Smooth muscle cell (in vitro differentiated cells): Measurements from ENCODE around the gene ARPC2. TPM values are rescaled to one million over a fixed set of nuclear protein-coding genes. Genes with fewer than 3 reads are reported as not detected.

ENCODE experiments used
- DNase-seq: peaks from one replicate; lab custom pipeline; 2025; ENCODE audit not compliant: unreplicated experiment; lab: John Stamatoyannopoulos, UW
- H2AFZ ChIP-seq: fragments of 200-600 bp; sonication (generic); 2 replicates; pipeline ENCODE4 v1.6.0; 2016; ENCODE audit warnings: antibody characterized with exemption, low read depth, mild to moderate bottlenecking
- H3F3A ChIP-seq: fragments of 200-600 bp; sonication (generic); 2 replicates; pipeline ENCODE4 v1.6.0; 2017; ENCODE audit warnings: antibody characterized with exemption, low read depth
- H3K27ac ChIP-seq: fragments of 200-600 bp; sonication (generic); 2 replicates; pipeline ENCODE4 v1.5.1; 2016; ENCODE audit warnings: low read depth, mild to moderate bottlenecking
- H3K27me3 ChIP-seq: fragments of 200-600 bp; sonication (generic); 2 replicates; pipeline ENCODE4 v1.6.1; 2016; ENCODE audit warnings: low read depth, mild to moderate bottlenecking
- H3K36me3 ChIP-seq: fragments of 200-600 bp; sonication (generic); 2 replicates; pipeline ENCODE4 v1.5.1; 2016; ENCODE audit warnings: low read depth
- H3K4me1 ChIP-seq: fragments of 200-600 bp; sonication (generic); 2 replicates; pipeline ENCODE4 v1.5.1; 2016; ENCODE audit warnings: low read depth
- H3K4me2 ChIP-seq: fragments of 200-600 bp; sonication (generic); 2 replicates; pipeline ENCODE4 v1.6.0; 2016; ENCODE audit warnings: mild to moderate bottlenecking
- H3K4me3 ChIP-seq: fragments of 200-600 bp; sonication (generic); 2 replicates; pipeline ENCODE4 v1.5.1; 2016; ENCODE audit warnings: mild to moderate bottlenecking
- H3K79me2 ChIP-seq: fragments of 200-600 bp; sonication (generic); 2 replicates; pipeline ENCODE4 v1.6.0; 2016; ENCODE audit warnings: low read depth, mild to moderate bottlenecking
- H3K9ac ChIP-seq: fragments of 200-600 bp; sonication (generic); 2 replicates; pipeline ENCODE4 v1.6.0; 2016; ENCODE audit warnings: low read depth
- H3K9me3 ChIP-seq: fragments of 200-600 bp; sonication (generic); replicated peaks from 2 replicates; pipeline ENCODE4 v1.5.1; 2016; ENCODE audit warnings: low read depth
- H4K20me1 ChIP-seq: fragments of 200-600 bp; sonication (generic); 2 replicates; pipeline ENCODE4 v1.6.0; 2016; ENCODE audit warnings: low read depth
- CTCF ChIP-seq: fragments of 200-600 bp; sonication (generic); IDR thresholded peaks from 2 replicates; pipeline ENCODE4 v1.5.1; 2017; ENCODE audit warnings: borderline replicate concordance, mild to moderate bottlenecking, antibody characterized with exemption; ENCODE audit not compliant: insufficient read depth, poor library complexity, severe bottlenecking
- WGBS: methylation state at CpG from one replicate; pipeline ENCODE4 v1.1.7; 2016; ENCODE audit warnings: low lambda C conversion rate; 5-methylcytosine and 5-hydroxymethylcytosine counted together
- polyA plus RNA-seq: library from polyadenylated mRNA; unstranded; fragments of >200 nt; fragmentation: Nextera tagmentation; extraction: Ambion mirVana; gene quantifications from 2 replicates; pipeline ENCODE4 v1.2.1, GENCODE V29; 2016
- total RNA-seq: library from RNA; depleted of rRNA; stranded (reverse); fragments of >200 nt; gene quantifications from 2 replicates; pipeline ENCODE4 v1.2.3, GENCODE V29; 2014

Gene ARPC2
- total and polyA plus RNA-seq, 2 experiments from 2014 or later: 653 to 858 TPM

- peaks cover 14% of the 10 kb centered on the region for H4K20me1 ChIP-seq
- peaks cover 30% of the 10 kb centered on the region for H3F3A ChIP-seq
- H3K4me3 ChIP-seq: no peak overlapping the region
- no peaks in the 10 kb centered on the region for H3K9me3 ChIP-seq
- no peak overlapping the region for H2AFZ ChIP-seq
- peak overlapping the region; percentile 100 for H3K27ac ChIP-seq
- peak overlapping the region; percentile 80 for H3K4me2 ChIP-seq
- peak overlapping the region; percentile 96 for H3K9ac ChIP-seq
- peak; percentile 21 for DNase-seq
- H3K27me3 ChIP-seq: no peaks in the 10 kb centered on the region
- H3K79me2 ChIP-seq: peaks cover 66% of the 10 kb centered on the region
- H3K4me1 ChIP-seq: peaks cover 22% of the 10 kb centered on the region
- no peaks in the 10 kb centered on the region for H3K36me3 ChIP-seq
- 35% methylated on average over 16 of the region's 17 CpGs for WGBS
- TF ChIP-seq CTCF: no peak
Observed at GRCh38 chr2:218282173-218282991, 65.4 kb downstream of the ARPC2 start.

- H2AFZ ChIP-seq: no peak overlapping the region
- peaks cover 80% of the 10 kb centered on the region for H3K79me2 ChIP-seq
- H3K4me1 ChIP-seq: peaks cover 26% of the 10 kb centered on the region
- peaks cover 10% of the 10 kb centered on the region for H4K20me1 ChIP-seq
- H3K27ac ChIP-seq: peak overlapping the region; percentile 100
- H3K4me2 ChIP-seq: peak overlapping the region; percentile 71
- no peaks in the 10 kb centered on the region for H3K36me3 ChIP-seq
- H3K27me3 ChIP-seq: no peaks in the 10 kb centered on the region
- peaks cover 45% of the 10 kb centered on the region for H3F3A ChIP-seq
- DNase-seq: peak; percentile 23
- 60% methylated on average over 16 of the region's 16 CpGs for WGBS
- TF ChIP-seq CTCF: no peak
- H3K9me3 ChIP-seq: no peaks in the 10 kb centered on the region
- no peak overlapping the region for H3K4me3 ChIP-seq
- H3K9ac ChIP-seq: peak overlapping the region; percentile 65
Observed at GRCh38 chr2:218284106-218284811, 67.3 kb downstream of the ARPC2 start.

GRCh38 chr2:218285604-218286003 lies 68.6 kb downstream of the ARPC2 start:
- Histone ChIP-seq H3K9ac (peak overlapping the region; percentile 98), H3F3A (peaks cover 48% of the 10 kb centered on the region), H2AFZ (no peak overlapping the region), H3K27me3 (no peaks in the 10 kb centered on the region), H3K36me3 (no peaks in the 10 kb centered on the region), H3K4me1 (peaks cover 36% of the 10 kb centered on the region), H4K20me1 (peaks cover 10% of the 10 kb centered on the region), H3K79me2 (peaks cover 80% of the 10 kb centered on the region), H3K4me3 (peak overlapping the region; percentile 39), H3K4me2 (peak overlapping the region; percentile 86), H3K27ac (peak overlapping the region; percentile 100), H3K9me3 (no peaks in the 10 kb centered on the region)
- no peak for TF ChIP-seq CTCF
- WGBS: 88% methylated on average over 6 of the region's 6 CpGs
- DNase-seq: no peak
